ENCODE results near the gene RPL38. TPM values are rescaled to one million over a fixed set of nuclear protein-coding genes. Genes with fewer than 3 reads are reported as not detected.

RPL38 gene
- polyA plus RNA-seq, 3 donors = 848 to 2,297 (median 1,605) TPM

Other genes starting within 250 kb of the RPL38 start
- gene TTYH2, start 9.9 kb downstream of the RPL38 start, polyA plus RNA-seq = 1 to 10 TPM; 3.1 to 4.9 (median 3.7) TPM
- gene DNAI2, start 70.6 kb downstream of the RPL38 start, polyA plus RNA-seq = not detected
- gene KIF19, start 122.5 kb downstream of the RPL38 start, polyA plus RNA-seq = 1 to 10 TPM in 1 of 3 donors, under 1 TPM in 2; 0.38 to 1.7 (median 0.90) TPM
- gene BTBD17, start 158.2 kb downstream of the RPL38 start, polyA plus RNA-seq = under 1 TPM in 2 of 3 donors, not detected in 1; 0.06 to 0.33 TPM
- gene GPR142, start 163.8 kb downstream of the RPL38 start, polyA plus RNA-seq = under 1 TPM; 0.09 to 0.45 (median 0.31) TPM
- 10 to 100 TPM in 2 of 3 donors, 1 to 10 TPM in 1; 7.8 to 79.0 (median 35.5) TPM for gene GPRC5C, start 228.4 kb downstream of the RPL38 start, polyA plus RNA-seq